CD4-positive, alpha-beta T cell treated with Interleukin-21 for 1 hour (primary cell): ENCODE results near the gene PSPH.
"Not testable (repeated sequence)": the region's sequence is repeated elsewhere in the genome, so short reads cannot be mapped to it uniquely, and the experiment has no call there.

Experiments
- DNase-seq: peaks from one replicate; pipeline ENCODE4 v3.0.0-alpha.2; 2020

Gene PSPH

GRCh38 chr7:56051339-56052191 is at the start of gene PSPH, which contains the start of gene CCT6A:
PSPH (minus strand) TSS chr7:56051444; CDS start chr7:56021212, 30,232 bp downstream.
CCT6A (plus strand) TSS chr7:56051765; CDS start chr7:56051849, 84 bp downstream.
- DNase-seq, result peak; percentile 88

- no peak for DNase-seq
Measured at GRCh38 chr7:56099653-56100052, 48.4 kb upstream of the PSPH start.

- not testable (repeated sequence) for DNase-seq
Measured at GRCh38 chr7:56098187-56099008, 47.2 kb upstream of the PSPH start.

GRCh38 chr7:56097700-56098099 is 46.5 kb upstream of the PSPH start:
- DNase-seq, result no peak

GRCh38 chr7:56092789-56093531 is 41.7 kb upstream of the PSPH start, which contains the start of gene PHKG1:
PHKG1 (minus strand) TSS chr7:56092952; CDS start chr7:56088941, 4,011 bp downstream.
- DNase-seq, result no peak

- DNase-seq, result not testable (repeated sequence)
Measured at GRCh38 chr7:56092388-56092787, 41.1 kb upstream of the PSPH start.

GRCh38 chr7:56091591-56091990 is 40.3 kb upstream of the PSPH start:
- no peak for DNase-seq

- no peak for DNase-seq
Measured at GRCh38 chr7:56087445-56087844, 36.2 kb upstream of the PSPH start.

- no peak for DNase-seq
Measured at GRCh38 chr7:56086761-56087160, 35.5 kb upstream of the PSPH start.

- no peak for DNase-seq
Measured at GRCh38 chr7:56083150-56083785, 32.0 kb upstream of the PSPH start.

- no peak for DNase-seq
Measured at GRCh38 chr7:56081626-56082340, 30.5 kb upstream of the PSPH start.

GRCh38 chr7:56080726-56081435 is 29.6 kb upstream of the PSPH start:
- not testable (repeated sequence) for DNase-seq

GRCh38 chr7:56079450-56080185 is 28.4 kb upstream of the PSPH start:
- DNase-seq, result no peak

- DNase-seq, result no peak
Measured at GRCh38 chr7:56078196-56078595, 27.0 kb upstream of the PSPH start.

- no peak for DNase-seq
Measured at GRCh38 chr7:56077681-56078080, 26.4 kb upstream of the PSPH start.

GRCh38 chr7:56074371-56074791 is 23.1 kb upstream of the PSPH start:
- peak; percentile 76 for DNase-seq

GRCh38 chr7:56066376-56066775 is 15.1 kb upstream of the PSPH start:
- DNase-seq, result not testable (repeated sequence)

GRCh38 chr7:56063882-56064625 is 12.8 kb upstream of the PSPH start, which contains the start of gene SUMF2:
SUMF2 (plus strand) TSS chr7:56064286; CDS start chr7:56064312, 26 bp downstream.
- peak; percentile 89 for DNase-seq

GRCh38 chr7:56063500-56063881 is 12.2 kb upstream of the PSPH start:
- DNase-seq, result no peak
